Fibroblast of the conjunctiva (primary cell): ENCODE results near the gene SGF29.
"Not testable (repeated sequence)": the region's sequence is repeated elsewhere in the genome, so short reads cannot be mapped to it uniquely, and the experiment has no call there.

Source experiments
- DNase-seq: peaks from one replicate; pipeline ENCODE4 v3.0.0-alpha.2; 2010; ENCODE audit warnings: low read depth

Gene SGF29

GRCh38 chr16:28553776-28554633 is at the start of gene SGF29:
SGF29 (plus strand) TSS chr16:28553920; CDS start chr16:28581070, 27,150 bp downstream.
- DNase-seq, result peak; percentile 91

- DNase-seq, result no peak
Observed at GRCh38 chr16:28504707-28505404, 48.9 kb upstream of the SGF29 start.

- no peak for DNase-seq
Observed at GRCh38 chr16:28505489-28506137, 48.1 kb upstream of the SGF29 start.

- no peak for DNase-seq
Observed at GRCh38 chr16:28511031-28511430, 42.7 kb upstream of the SGF29 start.

- no peak for DNase-seq
Observed at GRCh38 chr16:28511801-28512789, 41.6 kb upstream of the SGF29 start.

GRCh38 chr16:28513484-28514181 is 40.1 kb upstream of the SGF29 start:
- DNase-seq, result no peak

- DNase-seq, result no peak
Observed at GRCh38 chr16:28514246-28514645, 39.5 kb upstream of the SGF29 start.

- DNase-seq, result no peak
Observed at GRCh38 chr16:28520672-28521071, 33.0 kb upstream of the SGF29 start.

- no peak for DNase-seq
Observed at GRCh38 chr16:28521436-28521835, 32.3 kb upstream of the SGF29 start.

GRCh38 chr16:28522792-28523191 is 30.9 kb upstream of the SGF29 start:
- DNase-seq, result no peak

- no peak for DNase-seq
Observed at GRCh38 chr16:28524681-28525171, 29.0 kb upstream of the SGF29 start.

- no peak for DNase-seq
Observed at GRCh38 chr16:28526201-28527099, 27.3 kb upstream of the SGF29 start.

- not testable (repeated sequence) for DNase-seq
Observed at GRCh38 chr16:28527100-28527785, 26.5 kb upstream of the SGF29 start.

- DNase-seq, result no peak
Observed at GRCh38 chr16:28527985-28528384, 25.7 kb upstream of the SGF29 start.

- no peak for DNase-seq
Observed at GRCh38 chr16:28528463-28528867, 25.3 kb upstream of the SGF29 start.

GRCh38 chr16:28529124-28529523 is 24.6 kb upstream of the SGF29 start:
- no peak for DNase-seq

GRCh38 chr16:28531777-28532744 is 21.7 kb upstream of the SGF29 start:
- DNase-seq, result no peak
